H9 (cell line): ENCODE results near the gene ZSWIM1. TPM values are rescaled to one million over a fixed set of nuclear protein-coding genes. Genes with fewer than 3 reads are reported as not detected.

Experiments used
- DNase-seq: peaks from one replicate; pipeline ENCODE4 v3.0.0-alpha.2; 2017
- H2AFZ ChIP-seq: one replicate; pipeline ENCODE4 v1.6.1; 2013; ENCODE audit warnings: mild to moderate bottlenecking, low read length, control low read depth, moderate library complexity
- H2AK5ac ChIP-seq: 2 replicates; pipeline ENCODE4 v1.6.1; 2013; ENCODE audit warnings: low read length, control low read depth, mixed read lengths; ENCODE audit not compliant: insufficient read length
- H2BK120ac ChIP-seq: one replicate; pipeline ENCODE4 v1.6.1; 2013; ENCODE audit warnings: low read depth, mild to moderate bottlenecking, low read length, control low read depth, inconsistent platforms; ENCODE audit not compliant: poor library complexity, severe bottlenecking
- H2BK12ac ChIP-seq: 2 replicates; pipeline ENCODE4 v1.6.1; 2013; ENCODE audit warnings: low read length, control low read depth, mixed read lengths, low read depth; ENCODE audit not compliant: insufficient read length
- H2BK15ac ChIP-seq: 2 replicates; pipeline ENCODE4 v1.6.1; 2013; ENCODE audit warnings: low read depth, low read length, control low read depth
- H2BK20ac ChIP-seq: one replicate; pipeline ENCODE4 v1.6.1; 2013; ENCODE audit warnings: low read depth, mild to moderate bottlenecking, low read length, control low read depth, inconsistent platforms; ENCODE audit not compliant: poor library complexity, severe bottlenecking
- H2BK5ac ChIP-seq: 2 replicates; pipeline ENCODE4 v1.6.1; 2013; ENCODE audit warnings: low read length, control low read depth, mixed read lengths; ENCODE audit not compliant: insufficient read length
- H3K14ac ChIP-seq: 2 replicates; pipeline ENCODE4 v1.6.1; 2013; ENCODE audit warnings: low read length, control low read depth; ENCODE audit not compliant: insufficient read depth
- H3K18ac ChIP-seq: 2 replicates; pipeline ENCODE4 v1.6.1; 2013; ENCODE audit warnings: low read depth, mild to moderate bottlenecking, mixed read lengths, low read length, control low read depth; ENCODE audit not compliant: insufficient read length
- H3K23ac ChIP-seq: 2 replicates; pipeline ENCODE4 v1.6.1; 2013; ENCODE audit warnings: low read length, control low read depth, mixed read lengths, low read depth; ENCODE audit not compliant: insufficient read length
- H3K23me2 ChIP-seq: 2 replicates; pipeline ENCODE4 v1.6.1; 2013; ENCODE audit warnings: low read depth, mild to moderate bottlenecking, mixed read lengths, low read length, control low read depth; ENCODE audit not compliant: insufficient read length, poor library complexity, severe bottlenecking
- H3K27ac ChIP-seq: 2 replicates; pipeline ENCODE4 v1.5.1; 2013; ENCODE audit warnings: low read length, control low read depth, mixed read lengths, low read depth; ENCODE audit not compliant: insufficient read length
- H3K27me3 ChIP-seq: 2 replicates; pipeline ENCODE4 v1.6.1; 2013; ENCODE audit warnings: low read length, control low read depth, inconsistent platforms; ENCODE audit not compliant: insufficient read depth
- H3K4ac ChIP-seq: 2 replicates; pipeline ENCODE4 v1.6.1; 2013; ENCODE audit warnings: low read depth, mild to moderate bottlenecking, control low read depth, inconsistent platforms, low read length, moderate library complexity
- H3K4me1 ChIP-seq: 2 replicates; pipeline ENCODE4 v1.6.1; 2013; ENCODE audit warnings: low read length, control low read depth, inconsistent platforms; ENCODE audit not compliant: insufficient read depth
- H3K4me2 ChIP-seq: 2 replicates; pipeline ENCODE4 v1.6.1; 2013; ENCODE audit warnings: low read length, control low read depth, mixed read lengths; ENCODE audit not compliant: insufficient read length, insufficient read depth
- H3K56ac ChIP-seq: 2 replicates; pipeline ENCODE4 v1.6.1; 2013; ENCODE audit warnings: low read depth, mild to moderate bottlenecking, mixed read lengths, low read length, control low read depth; ENCODE audit not compliant: insufficient read length
- H3K79me1 ChIP-seq: 2 replicates; pipeline ENCODE4 v1.6.1; 2013; ENCODE audit warnings: low read depth, mild to moderate bottlenecking, moderate library complexity, low read length, control low read depth, inconsistent platforms; ENCODE audit not compliant: insufficient read depth, poor library complexity, severe bottlenecking
- H3K79me2 ChIP-seq: 2 replicates; pipeline ENCODE4 v1.6.1; 2013; ENCODE audit warnings: low read length, control low read depth, inconsistent platforms; ENCODE audit not compliant: insufficient read depth
- H3K9ac ChIP-seq: 2 replicates; pipeline ENCODE4 v1.6.1; 2013; ENCODE audit warnings: low read length, control low read depth, mixed read lengths; ENCODE audit not compliant: insufficient read length; ENCODE audit errors: extremely low read depth
- H3K9me3 ChIP-seq: one replicate; pipeline ENCODE4 v1.6.1; 2013; ENCODE audit warnings: low read depth, low read length, inconsistent platforms; ENCODE audit not compliant: control insufficient read depth
- H3T11ph ChIP-seq: one replicate; pipeline ENCODE4 v1.6.1; 2013; ENCODE audit warnings: mild to moderate bottlenecking, low read length, control low read depth, inconsistent platforms
- H4K20me1 ChIP-seq: one replicate; pipeline ENCODE4 v1.6.1; 2013; ENCODE audit not compliant: control insufficient read depth, insufficient read length, insufficient read depth
- H4K5ac ChIP-seq: 2 replicates; pipeline ENCODE4 v1.6.1; 2013; ENCODE audit warnings: low read depth, mild to moderate bottlenecking, mixed read lengths, low read length, control low read depth; ENCODE audit not compliant: insufficient read length
- H4K8ac ChIP-seq: replicated peaks from 2 replicates; pipeline ENCODE4 v1.6.1; 2013; ENCODE audit warnings: low read length, control low read depth, mixed read lengths, low read depth; ENCODE audit not compliant: insufficient read length
- H4K91ac ChIP-seq: 2 replicates; pipeline ENCODE4 v1.6.1; 2013; ENCODE audit warnings: low read depth, mild to moderate bottlenecking, moderate library complexity, mixed read lengths, low read length, control low read depth; ENCODE audit not compliant: insufficient read length
- H3K27ac Mint-ChIP-seq, 3 experiments: 2 replicates in 2 of 3; 3 replicates in 1 of 3; pipeline ENCODE4 v1.8.0; 2020 to 2021; ENCODE audit warnings: mixed read lengths in 3 of 3, mild to moderate bottlenecking in 1 of 3, moderate library complexity in 1 of 3
- H3K27me3 Mint-ChIP-seq: 2 replicates; pipeline ENCODE4 v1.8.0; 2021; ENCODE audit warnings: low read depth, mild to moderate bottlenecking, moderate library complexity, mixed read lengths
- H3K36me3 Mint-ChIP-seq, 3 experiments: 2 replicates in 2 of 3; 3 replicates in 1 of 3; pipeline ENCODE4 v1.8.0; 2020 to 2021; ENCODE audit warnings: low read depth in 3 of 3, mixed read lengths in 3 of 3; ENCODE audit not compliant: insufficient read depth in 1 of 3
- H3K4me1 Mint-ChIP-seq, 2 experiments: 2 replicates each; pipeline ENCODE4 v1.8.0; 2020; ENCODE audit warnings: mixed read lengths in 2 of 2
- H3K4me3 Mint-ChIP-seq, 2 experiments: 2 replicates in 1 of 2; 3 replicates in 1 of 2; pipeline ENCODE4 v1.8.0; 2020 to 2021; ENCODE audit warnings: mild to moderate bottlenecking in 2 of 2, mixed read lengths in 2 of 2, moderate library complexity in 1 of 2
- H3K9me3 Mint-ChIP-seq, 2 experiments: 2 replicates in 1 of 2; 3 replicates in 1 of 2; pipeline ENCODE4 v1.8.0; 2020; ENCODE audit warnings: mild to moderate bottlenecking in 2 of 2, mixed read lengths in 2 of 2, moderate library complexity in 1 of 2
- CTCF ChIP-seq: fragments of 200-600 bp; sonication (generic); conservative IDR thresholded peaks from 3 replicates; pipeline ENCODE4 v1.8.0; 2021; ENCODE audit warnings: antibody characterized with exemption, mild to moderate bottlenecking
- WGBS: extraction: QIAGEN DNeasy Blood & Tissue Kit; methylation state at CpG from one replicate; pipeline ENCODE4 v1.1.7; 2013; ENCODE audit warnings: missing lambda C conversion rate, low lambda C conversion rate, mixed read lengths; ENCODE audit not compliant: insufficient read length; ENCODE audit errors: extremely low coverage; 5-methylcytosine and 5-hydroxymethylcytosine counted together
- total RNA-seq: library from RNA; stranded (reverse); gene quantifications from 2 replicates; pipeline ENCODE4 v1.2.1, GENCODE V29; 2021

The ZSWIM1 gene
- total RNA-seq, 1 experiment from 2014 or later, result 13.0 TPM

GRCh38 chr20:45909336-45909808 lies 28.3 kb downstream of the ZSWIM1 start:
- H3K36me3 Mint-ChIP-seq, result peaks cover 40 to 44% (median 42%) of the 10 kb centered on the region in 3 experiments; a peak in 6 of 7 replicates
- H3K27ac ChIP-seq, result no peak overlapping the region
- no peak overlapping the region for H3K4me2 ChIP-seq
- H3K27me3 Mint-ChIP-seq, result no peaks in the 10 kb centered on the region
- H2BK20ac ChIP-seq, result no peak overlapping the region
- no peak overlapping the region for H2BK5ac ChIP-seq
- no peak overlapping the region for H3K56ac ChIP-seq
- no peak overlapping the region for H3K18ac ChIP-seq
- no peak overlapping the region for H2AK5ac ChIP-seq
- H2BK120ac ChIP-seq, result no peak overlapping the region
- H2BK12ac ChIP-seq, result no peak overlapping the region
- no peaks in the 10 kb centered on the region for H3K79me2 ChIP-seq
- no peak overlapping the region for H4K8ac ChIP-seq
- no peak overlapping the region for H3T11ph ChIP-seq
- no peak overlapping the region for H2AFZ ChIP-seq
- H2BK15ac ChIP-seq, result no peak overlapping the region
- H3K27me3 ChIP-seq, result no peaks in the 10 kb centered on the region
- no peak overlapping the region for H3K4ac ChIP-seq
- H3K9me3 Mint-ChIP-seq, result no peaks in the 10 kb centered on the region
- TF ChIP-seq CTCF, result no peak
- H4K91ac ChIP-seq, result no peak overlapping the region
- H3K79me1 ChIP-seq, result no peaks in the 10 kb centered on the region
- no peaks in the 10 kb centered on the region for H3K9me3 ChIP-seq
- H3K23me2 ChIP-seq, result peaks cover 16% of the 10 kb centered on the region
- H3K4me1 ChIP-seq, result no peaks in the 10 kb centered on the region
- DNase-seq, result no peak
- H3K27ac Mint-ChIP-seq, result no peak overlapping the region
- no peak overlapping the region for H3K14ac ChIP-seq
- H3K4me3 Mint-ChIP-seq, result peak overlapping the region in 1 of 2 experiments; percentile 92; a peak in 1 of 5 replicates
- no CpG with 5 or more reads among the region's 12 CpGs for WGBS
- H4K20me1 ChIP-seq, result no peaks in the 10 kb centered on the region
- no peak overlapping the region for H3K9ac ChIP-seq
- no peak overlapping the region for H3K23ac ChIP-seq
- H4K5ac ChIP-seq, result no peak overlapping the region
- peaks cover 13 to 22% of the 10 kb centered on the region in 2 experiments for H3K4me1 Mint-ChIP-seq
